Measurements from ENCODE around the gene MYT1. TPM values are rescaled to one million over a fixed set of nuclear protein-coding genes. Genes with fewer than 3 reads are reported as not detected.

MYT1 gene
- polyA plus RNA-seq, 3 donors from 2014 or later, result not detected

DNA sequence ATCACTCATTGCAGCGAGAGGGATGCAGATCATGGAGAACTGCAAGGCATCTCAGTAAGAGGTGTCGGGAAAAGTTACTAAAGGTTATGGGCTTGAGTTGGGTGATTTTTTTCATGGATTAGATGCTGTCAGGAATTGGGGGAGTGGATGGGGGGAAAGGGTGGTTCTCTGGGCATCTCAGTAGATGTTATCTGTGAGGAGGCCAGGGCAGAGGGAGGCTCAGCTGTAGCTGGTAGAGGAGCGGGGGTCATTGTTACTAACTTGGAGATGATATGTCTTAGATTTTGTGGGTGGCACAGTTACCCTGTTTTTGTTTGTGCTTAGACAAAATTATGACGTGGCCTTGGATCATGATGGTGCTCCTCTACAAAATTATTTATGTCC, 88.7 kb downstream of the MYT1 start:
- Mint-ChIP-seq H3K27ac (no peak overlapping the region), H3K36me3 (no peaks in the 10 kb centered on the region)

DNA sequence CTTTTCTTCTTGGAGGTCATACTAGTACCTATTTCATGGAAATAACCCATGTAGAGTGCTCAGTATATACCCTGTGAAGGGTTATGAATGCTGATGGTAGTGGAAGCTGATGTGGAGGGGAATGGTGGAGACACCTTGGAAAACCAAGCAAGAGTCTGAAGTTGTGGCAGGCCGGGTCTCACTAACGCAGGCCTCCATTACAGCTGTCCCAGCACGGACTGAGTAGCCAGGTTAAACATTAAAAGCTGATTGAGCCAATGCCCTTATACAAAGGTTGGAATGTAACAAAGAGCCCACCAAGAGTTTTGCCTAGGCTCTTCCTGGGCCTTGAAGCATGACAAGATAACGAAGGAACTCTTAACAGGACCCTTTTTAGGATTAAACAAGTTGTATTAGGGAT, 89.2 kb downstream of the MYT1 start:
- no peaks in the 10 kb centered on the region for H3K9me3 Mint-ChIP-seq
- H3K27ac Mint-ChIP-seq, result no peak overlapping the region
- H3K4me1 Mint-ChIP-seq, result peaks cover 32 to 35% of the 10 kb centered on the region in 2 donors
- H3K27me3 Mint-ChIP-seq (ENCODE audit: low read depth in 3 of 3), result peaks cover 15 to 20% (median 18%) of the 10 kb centered on the region in 3 donors
- no peak for DNase-seq
- peak overlapping the region in 1 of 5 donors; percentile 81 for H3K4me3 Mint-ChIP-seq
- H3K36me3 Mint-ChIP-seq, result no peaks in the 10 kb centered on the region

More for the DNA sequence above, 88.7 kb downstream of the MYT1 start:
- no peak for DNase-seq
- no peak overlapping the region for H3K4me3 Mint-ChIP-seq
- peaks cover 15 to 20% (median 18%) of the 10 kb centered on the region in 3 donors for H3K27me3 Mint-ChIP-seq (ENCODE audit: low read depth in 3 of 3)
- no peaks in the 10 kb centered on the region for H3K9me3 Mint-ChIP-seq
- peaks cover 29 to 31% of the 10 kb centered on the region in 2 donors for H3K4me1 Mint-ChIP-seq

- peak overlapping the region; percentile 72 to 85 (median 81) for H3K4me3 Mint-ChIP-seq
- H3K36me3 Mint-ChIP-seq, result no peaks in the 10 kb centered on the region
- H3K27ac Mint-ChIP-seq, result peak overlapping the region in 2 of 6 donors; percentile 46 to 87
- H3K4me1 Mint-ChIP-seq, result peaks cover 39 to 42% of the 10 kb centered on the region in 2 donors
- H3K9me3 Mint-ChIP-seq, result no peaks in the 10 kb centered on the region
- H3K27me3 Mint-ChIP-seq (ENCODE audit: low read depth in 3 of 3), result peaks cover 15 to 18% (median 17%) of the 10 kb centered on the region in 3 donors
- DNase-seq, result no peak
Observed at GRCh38 chr20:64254156-64254555, 89.9 kb downstream of the MYT1 start.

DNA sequence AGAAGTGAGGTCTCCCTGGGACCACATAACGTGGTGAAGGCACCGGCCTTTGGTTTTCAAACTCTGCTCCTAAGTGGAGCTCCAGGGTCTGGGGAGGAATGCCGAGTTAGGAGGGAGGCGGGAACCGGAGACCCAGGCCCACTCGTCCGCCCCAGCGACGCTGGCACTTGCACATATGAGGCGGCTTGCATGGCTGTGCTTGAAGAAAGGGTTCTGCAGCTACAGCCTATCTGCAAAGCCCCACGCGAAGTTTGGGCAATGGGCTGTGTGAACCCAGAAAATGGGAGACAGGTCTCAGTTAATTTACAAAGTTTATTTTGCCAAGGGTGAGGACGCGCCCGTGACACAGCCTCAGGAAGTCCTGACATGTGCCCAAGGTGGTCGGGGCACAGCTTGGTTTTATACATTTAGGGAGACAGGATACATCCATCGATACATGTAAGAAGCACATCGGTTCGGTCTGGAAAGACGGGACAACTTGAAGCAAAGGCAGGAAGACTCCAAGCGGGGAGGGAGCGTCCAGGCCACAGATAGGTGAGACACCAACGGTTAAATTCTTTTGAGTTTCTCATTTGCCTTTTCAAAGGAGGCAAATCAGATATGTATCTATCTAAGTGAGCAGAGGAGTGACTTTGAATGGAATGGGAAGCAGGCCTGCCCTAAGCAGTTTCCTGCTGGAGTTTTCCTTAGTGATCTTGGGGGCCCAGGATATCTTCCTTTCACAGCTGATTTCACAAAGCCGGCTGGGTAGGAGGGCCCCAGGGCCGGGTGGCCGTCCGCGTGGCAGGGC, 90.5 kb downstream of the MYT1 start:
- H3K27me3 Mint-ChIP-seq (ENCODE audit: low read depth in 3 of 3), result peaks cover 15 to 17% (median 15%) of the 10 kb centered on the region in 3 donors
- H3K36me3 Mint-ChIP-seq, result no peaks in the 10 kb centered on the region
- DNase-seq, result no peak
- H3K4me1 Mint-ChIP-seq, result peaks cover 42 to 49% of the 10 kb centered on the region in 2 donors
- H3K27ac Mint-ChIP-seq, result peak overlapping the region in 5 of 6 donors; percentile 46 to 87 (median 82)
- H3K9me3 Mint-ChIP-seq, result no peaks in the 10 kb centered on the region
- H3K4me3 Mint-ChIP-seq, result peak overlapping the region; percentile 72 to 85 (median 81)

GRCh38 chr20:64255361-64256281, 91.4 kb downstream of the MYT1 start, which contains the start of gene PCMTD2:
TSS of gene PCMTD2 (plus strand) at chr20:64255748. CDS start at chr20:64259966, 4,218 bp downstream.
- Mint-ChIP-seq H3K9me3 (no peaks in the 10 kb centered on the region), H3K4me1 (peaks cover 49 to 57% of the 10 kb centered on the region in 2 donors), H3K4me3 (peak within 1 kb of the TSS; percentile 88 to 95 (median 91)), H3K36me3 (no peaks in the 10 kb centered on the region), H3K27me3 (ENCODE audit: low read depth in 3 of 3) (peaks cover 12 to 17% (median 15%) of the 10 kb centered on the region in 3 donors), H3K27ac (peak within 1 kb of the TSS; percentile 86 to 94 (median 91))
- DNase-seq, result peak; percentile 86 to 92 (median 87)

- H3K4me3 Mint-ChIP-seq, result peak overlapping the region; percentile 88 to 95 (median 91)
- no peaks in the 10 kb centered on the region for H3K9me3 Mint-ChIP-seq
- peaks cover 56 to 65% of the 10 kb centered on the region in 2 donors for H3K4me1 Mint-ChIP-seq
- H3K27me3 Mint-ChIP-seq (ENCODE audit: low read depth in 3 of 3), result peaks cover 12 to 17% (median 15%) of the 10 kb centered on the region in 3 donors
- H3K27ac Mint-ChIP-seq, result peak overlapping the region; percentile 86 to 94 (median 91)
- H3K36me3 Mint-ChIP-seq, result peaks cover 0 to 4% (median 0%) of the 10 kb centered on the region in 3 donors
- DNase-seq, result no peak
Observed at GRCh38 chr20:64256282-64256935, 92.2 kb downstream of the MYT1 start.

GRCh38 chr20:64257107-64257757, 93.0 kb downstream of the MYT1 start:
- H3K9me3 Mint-ChIP-seq, result no peaks in the 10 kb centered on the region
- peak overlapping the region; percentile 86 to 94 (median 91) for H3K27ac Mint-ChIP-seq
- H3K4me1 Mint-ChIP-seq, result peaks cover 60 to 69% of the 10 kb centered on the region in 2 donors
- no peak for DNase-seq
- H3K36me3 Mint-ChIP-seq, result peaks cover 0 to 4% (median 0%) of the 10 kb centered on the region in 3 donors
- peaks cover 9 to 17% (median 14%) of the 10 kb centered on the region in 3 donors for H3K27me3 Mint-ChIP-seq (ENCODE audit: low read depth in 3 of 3)
- peak overlapping the region; percentile 88 to 95 (median 91) for H3K4me3 Mint-ChIP-seq

DNA sequence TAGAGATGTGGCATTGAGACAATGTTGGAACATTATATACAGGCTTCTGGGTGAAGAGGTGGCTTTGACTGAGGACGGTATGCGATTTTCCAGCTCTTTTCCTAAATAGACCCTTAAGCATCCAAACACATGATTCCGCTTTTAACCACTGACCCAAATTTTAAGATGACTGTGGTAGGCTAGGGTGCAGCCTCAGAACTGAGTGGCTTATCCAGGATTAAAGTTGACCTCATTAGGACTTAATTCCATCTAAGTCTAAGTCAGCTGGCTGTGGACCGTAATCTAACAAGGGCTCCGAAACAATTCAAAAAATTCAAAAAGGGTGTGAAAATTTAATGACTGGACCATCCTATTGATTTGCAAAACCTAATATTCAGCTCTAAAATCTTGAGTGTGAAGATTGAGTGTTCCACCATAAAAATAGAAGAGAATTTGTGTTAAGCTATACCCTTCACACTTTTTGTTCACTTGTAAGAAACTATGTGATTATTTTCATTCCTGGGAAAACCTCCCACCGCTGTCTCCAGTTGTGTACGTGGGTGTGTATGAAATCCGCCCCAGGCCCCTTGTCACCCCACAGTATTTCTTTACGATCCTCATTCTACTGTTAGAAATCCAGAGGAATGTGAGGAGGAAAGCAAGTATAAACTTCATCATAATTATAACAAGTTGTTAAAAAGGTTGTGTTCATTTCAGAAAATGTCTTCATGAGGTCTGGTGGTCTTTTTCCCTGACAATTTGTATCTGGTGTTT, 94.0 kb downstream of the MYT1 start:
- DNase-seq, result no peak
- H3K9me3 Mint-ChIP-seq, result no peaks in the 10 kb centered on the region
- H3K4me1 Mint-ChIP-seq, result peaks cover 66 to 79% of the 10 kb centered on the region in 2 donors
- H3K36me3 Mint-ChIP-seq, result peaks cover 0 to 4% (median 0%) of the 10 kb centered on the region in 3 donors
- H3K27ac Mint-ChIP-seq, result peak overlapping the region in 3 of 6 donors; percentile 4 to 36 (median 9)
- H3K27me3 Mint-ChIP-seq (ENCODE audit: low read depth in 3 of 3), result peaks cover 9 to 17% (median 9%) of the 10 kb centered on the region in 3 donors
- peak overlapping the region in 4 of 5 donors; percentile 10 to 51 (median 30) for H3K4me3 Mint-ChIP-seq

DNA sequence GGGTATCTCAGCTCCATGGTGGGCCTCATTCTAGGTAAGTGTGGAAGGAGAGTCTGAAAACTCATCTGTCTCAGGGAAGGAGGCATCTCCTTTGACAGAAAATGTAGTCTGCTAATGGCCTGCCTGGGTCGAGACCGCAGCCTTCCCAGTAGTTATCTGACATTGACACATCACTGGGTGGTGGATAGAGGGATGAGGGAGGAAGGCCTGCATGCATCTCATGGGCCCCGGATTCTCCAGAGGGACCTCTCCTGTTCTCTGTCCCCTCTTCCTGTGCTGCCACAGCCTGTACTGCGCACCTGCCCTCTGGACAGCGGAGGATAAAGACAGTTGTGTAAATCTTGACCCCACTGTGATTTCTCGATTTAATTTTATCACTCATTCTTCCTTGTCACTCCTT, 96.0 kb downstream of the MYT1 start:
- Mint-ChIP-seq H3K4me1 (peaks cover 73 to 87% of the 10 kb centered on the region in 2 donors), H3K27ac (no peak overlapping the region), H3K4me3 (no peak overlapping the region), H3K36me3 (peaks cover 0 to 15% (median 0%) of the 10 kb centered on the region in 3 donors), H3K27me3 (ENCODE audit: low read depth in 3 of 3) (peaks cover 5 to 14% (median 9%) of the 10 kb centered on the region in 3 donors), H3K9me3 (no peaks in the 10 kb centered on the region)
- DNase-seq, result no peak

GRCh38 chr20:64261138-64261537, 96.9 kb downstream of the MYT1 start:
- Mint-ChIP-seq H3K9me3 (no peaks in the 10 kb centered on the region), H3K4me3 (peak overlapping the region in 1 of 5 donors; percentile 23), H3K27me3 (ENCODE audit: low read depth in 3 of 3) (peaks cover 2 to 7% (median 5%) of the 10 kb centered on the region in 3 donors), H3K27ac (no peak overlapping the region), H3K4me1 (peaks cover 72 to 87% of the 10 kb centered on the region in 2 donors), H3K36me3 (peaks cover 0 to 21% (median 0%) of the 10 kb centered on the region in 3 donors)
- DNase-seq, result no peak

DNA sequence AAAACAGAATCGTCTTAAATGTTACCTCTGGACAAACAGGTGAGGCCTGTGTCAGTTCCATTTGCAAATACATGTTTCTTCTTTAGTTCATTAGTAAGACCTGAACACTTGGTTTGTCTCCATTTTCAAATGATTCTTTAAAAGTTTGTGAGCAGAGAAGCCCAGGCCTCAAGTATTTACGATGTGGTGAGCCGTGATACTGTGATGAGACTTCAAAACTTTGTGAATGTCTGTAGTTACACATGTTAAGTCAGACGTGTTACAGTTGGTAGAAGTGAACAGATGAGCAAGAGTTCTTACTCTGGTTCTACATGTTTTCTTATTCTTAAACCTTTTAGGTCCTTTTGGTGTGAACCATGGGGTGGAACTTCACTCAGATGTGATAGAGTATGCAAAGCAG, 99.8 kb downstream of the MYT1 start:
- H3K4me3 Mint-ChIP-seq, result no peak overlapping the region
- peaks cover 0 to 2% (median 0%) of the 10 kb centered on the region in 3 donors for H3K27me3 Mint-ChIP-seq (ENCODE audit: low read depth in 3 of 3)
- H3K36me3 Mint-ChIP-seq, result peaks cover 5 to 33% (median 5%) of the 10 kb centered on the region in 3 donors
- no peak overlapping the region for H3K27ac Mint-ChIP-seq
- H3K4me1 Mint-ChIP-seq, result peaks cover 45 to 73% of the 10 kb centered on the region in 2 donors
- DNase-seq, result no peak
- H3K9me3 Mint-ChIP-seq, result no peaks in the 10 kb centered on the region

- Mint-ChIP-seq H3K9me3 (no peaks in the 10 kb centered on the region), H3K4me3 (no peak overlapping the region), H3K4me1 (peaks cover 49 to 68% of the 10 kb centered on the region in 2 donors), H3K27me3 (ENCODE audit: low read depth in 3 of 3) (peaks cover 0 to 2% (median 0%) of the 10 kb centered on the region in 3 donors), H3K27ac (no peak overlapping the region), H3K36me3 (peaks cover 10 to 37% (median 10%) of the 10 kb centered on the region in 3 donors)
- DNase-seq, result no peak
Observed at GRCh38 chr20:64265201-64265600, 100.9 kb downstream of the MYT1 start.
